ENCODE data around the gene CTTN. TPM values are rescaled to one million over a fixed set of nuclear protein-coding genes. Genes with fewer than 3 reads are reported as not detected.

Gene CTTN
- total RNA-seq, 1 experiment from 2014 or later = 224 TPM

GRCh38 chr11:70354629-70355028 is 43.7 kb upstream of the CTTN start:
- Histone ChIP-seq H3K56ac (ENCODE audit: insufficient read length, low read depth, low read length) (no peak overlapping the region), H2BK120ac (ENCODE audit: low read depth, low read length, poor library complexity, severe bottlenecking) (no peak overlapping the region), H3K23ac (ENCODE audit: insufficient read length, low read depth, low read length) (no peak overlapping the region), H3K18ac (ENCODE audit: insufficient read length, low read depth, low read length) (no peak overlapping the region), H3K79me2 (ENCODE audit: insufficient read depth, low read length) (no peaks in the 10 kb centered on the region), H3K27me3 (ENCODE audit: insufficient read depth, low read length) (no peaks in the 10 kb centered on the region), H4K20me1 (ENCODE audit: control insufficient read depth, insufficient read depth, insufficient read length) (no peaks in the 10 kb centered on the region), H3K79me1 (ENCODE audit: insufficient read depth, low read depth, low read length, poor library complexity, severe bottlenecking) (peaks cover 4% of the 10 kb centered on the region), H2BK15ac (ENCODE audit: low read depth, low read length) (no peak overlapping the region), H2BK20ac (ENCODE audit: low read depth, low read length, poor library complexity, severe bottlenecking) (no peak overlapping the region), H3K9me3 (ENCODE audit: control insufficient read depth, low read depth, low read length) (no peaks in the 10 kb centered on the region), H2AFZ (ENCODE audit: low read length) (no peak overlapping the region), H3K9ac (ENCODE audit: extremely low read depth, insufficient read length, low read length) (no peak overlapping the region), H3K4me2 (ENCODE audit: insufficient read depth, insufficient read length, low read length) (no peak overlapping the region), H2AK5ac (ENCODE audit: insufficient read length, low read length) (no peak overlapping the region), H3K4ac (ENCODE audit: low read depth, low read length) (no peak overlapping the region), H3T11ph (ENCODE audit: low read length) (no peak overlapping the region), H3K27ac (ENCODE audit: insufficient read length, low read depth, low read length) (no peak overlapping the region), H3K23me2 (ENCODE audit: insufficient read length, low read depth, low read length, poor library complexity, severe bottlenecking) (no peaks in the 10 kb centered on the region), H2BK12ac (ENCODE audit: insufficient read length, low read depth, low read length) (no peak overlapping the region), H3K14ac (ENCODE audit: insufficient read depth, low read length) (no peak overlapping the region), H2BK5ac (ENCODE audit: insufficient read length, low read length) (no peak overlapping the region), H3K4me1 (ENCODE audit: insufficient read depth, low read length) (no peaks in the 10 kb centered on the region), H4K8ac (replicated peaks; ENCODE audit: insufficient read length, low read depth, low read length) (no peak overlapping the region), H4K91ac (ENCODE audit: insufficient read length, low read depth, low read length) (no peak overlapping the region), H4K5ac (ENCODE audit: insufficient read length, low read depth, low read length) (no peak overlapping the region)
- H3K27ac Mint-ChIP-seq = 0 out of 7 replicates have a peak overlapping the region, but pooled peaks of 1 of the 3 experiments have one; percentile 18
- H3K4me3 Mint-ChIP-seq = no peak overlapping the region
- no peaks in the 10 kb centered on the region for H3K9me3 Mint-ChIP-seq
- peaks cover 31 to 83% (median 72%) of the 10 kb centered on the region in 3 experiments for H3K36me3 Mint-ChIP-seq (ENCODE audit: insufficient read depth in 1 of 3, low read depth in 3 of 3)
- DNase-seq = no peak
- no peak for TF ChIP-seq CTCF (conservative IDR thresholded peaks at IDR 0.05)
- no CpG with 5 or more reads among the region's 2 CpGs for WGBS (ENCODE audit: extremely low coverage, insufficient read length, low lambda C conversion rate)
- H3K27me3 Mint-ChIP-seq (ENCODE audit: low read depth) = no peaks in the 10 kb centered on the region
- H3K4me1 Mint-ChIP-seq = no peaks in the 10 kb centered on the region

Measured in H9 (cell line).